Measurements from ENCODE around the gene CRK. TPM values are rescaled to one million over a fixed set of nuclear protein-coding genes. Genes with fewer than 3 reads are reported as not detected.
A peak's percentile ranks its signal among the peaks of the same experiment; 100 is the strongest.

The CRK gene
- total RNA-seq, 1 donor: 106 TPM

DNA sequence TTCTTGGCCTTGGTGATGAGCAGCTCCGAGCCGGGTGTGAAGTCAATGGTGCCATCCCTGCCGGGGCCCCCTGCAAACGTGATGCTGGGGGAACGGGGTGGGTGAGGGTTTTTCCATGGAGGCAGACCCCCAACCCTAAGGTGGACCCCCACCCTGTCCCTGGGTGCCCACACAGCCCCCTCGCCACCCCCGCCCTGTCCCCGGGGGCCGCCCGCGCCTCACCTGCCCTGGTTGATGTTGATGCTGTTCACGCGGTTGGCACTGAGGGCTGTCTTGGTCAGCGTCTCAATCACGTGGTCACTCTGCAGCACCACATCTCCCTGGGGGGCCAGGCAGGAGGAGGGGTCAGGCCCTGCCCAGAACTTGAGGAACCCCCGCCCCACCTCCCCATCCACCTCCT is 11.2 kb upstream of the CRK start:
- no peak overlapping the region for H3K4me3 ChIP-seq (ENCODE audit: low read depth, low read length)
- TF ChIP-seq, protein P1, sequence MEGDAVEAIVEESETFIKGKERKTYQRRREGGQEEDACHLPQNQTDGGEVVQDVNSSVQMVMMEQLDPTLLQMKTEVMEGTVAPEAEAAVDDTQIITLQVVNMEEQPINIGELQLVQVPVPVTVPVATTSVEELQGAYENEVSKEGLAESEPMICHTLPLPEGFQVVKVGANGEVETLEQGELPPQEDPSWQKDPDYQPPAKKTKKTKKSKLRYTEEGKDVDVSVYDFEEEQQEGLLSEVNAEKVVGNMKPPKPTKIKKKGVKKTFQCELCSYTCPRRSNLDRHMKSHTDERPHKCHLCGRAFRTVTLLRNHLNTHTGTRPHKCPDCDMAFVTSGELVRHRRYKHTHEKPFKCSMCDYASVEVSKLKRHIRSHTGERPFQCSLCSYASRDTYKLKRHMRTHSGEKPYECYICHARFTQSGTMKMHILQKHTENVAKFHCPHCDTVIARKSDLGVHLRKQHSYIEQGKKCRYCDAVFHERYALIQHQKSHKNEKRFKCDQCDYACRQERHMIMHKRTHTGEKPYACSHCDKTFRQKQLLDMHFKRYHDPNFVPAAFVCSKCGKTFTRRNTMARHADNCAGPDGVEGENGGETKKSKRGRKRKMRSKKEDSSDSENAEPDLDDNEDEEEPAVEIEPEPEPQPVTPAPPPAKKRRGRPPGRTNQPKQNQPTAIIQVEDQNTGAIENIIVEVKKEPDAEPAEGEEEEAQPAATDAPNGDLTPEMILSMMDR (IDR thresholded peaks at IDR 0.05; ENCODE audit: insufficient read depth, low read length): no peak
- DNase-seq (ENCODE audit: low read depth): no peak

GRCh38 chr17:1464186-1464585 is 8.2 kb upstream of the CRK start:
- DNase-seq (ENCODE audit: low read depth): no peak
- no peak overlapping the region for H3K4me3 ChIP-seq (ENCODE audit: low read depth, low read length)
- TF ChIP-seq, protein P1 (IDR thresholded peaks at IDR 0.05; ENCODE audit: insufficient read depth, low read length): no peak

- TF ChIP-seq, protein P1 (IDR thresholded peaks at IDR 0.05; ENCODE audit: insufficient read depth, low read length): no peak
- DNase-seq (ENCODE audit: low read depth): no peak
- H3K4me3 ChIP-seq (ENCODE audit: low read depth, low read length): no peak overlapping the region
Observed at GRCh38 chr17:1462164-1463112, 6.4 kb upstream of the CRK start.

DNA sequence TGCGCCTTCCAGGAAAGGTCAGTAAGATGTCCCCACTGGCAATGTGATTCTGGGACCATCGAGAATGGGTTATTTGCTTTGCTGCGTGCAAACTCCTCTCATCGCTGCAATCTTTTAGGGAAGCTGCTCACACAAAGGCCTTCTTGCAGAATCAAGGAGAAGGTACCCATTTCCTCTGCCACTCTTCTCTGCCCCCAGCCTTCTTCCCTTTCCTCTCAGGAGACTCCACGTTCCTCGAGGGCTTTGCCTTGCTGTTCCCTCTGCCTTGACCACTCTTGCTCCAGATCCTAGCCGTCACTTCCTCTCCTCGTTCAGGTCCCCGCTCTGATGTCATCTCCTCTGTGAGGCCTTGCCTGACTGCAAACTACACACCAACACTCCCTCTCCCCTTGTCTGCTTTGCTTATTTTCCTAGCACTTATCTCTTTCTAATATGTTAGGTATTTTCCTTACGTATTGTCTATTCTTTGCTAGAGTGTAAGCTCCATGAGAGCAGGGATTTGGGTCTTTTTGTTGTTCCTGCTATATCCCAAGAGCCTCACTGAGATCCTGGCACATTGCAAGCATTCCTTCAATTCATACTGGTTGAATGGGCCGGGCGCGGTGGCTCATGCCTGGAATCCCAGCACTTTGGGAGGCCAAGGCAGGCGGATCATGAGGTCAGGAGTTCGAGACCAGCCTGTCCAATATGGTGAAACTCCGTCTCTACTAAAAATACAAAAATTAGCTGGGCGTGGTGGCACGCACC is 5.3 kb upstream of the CRK start:
- no peak for DNase-seq (ENCODE audit: low read depth)
- H3K4me3 ChIP-seq (ENCODE audit: low read depth, low read length): no peak overlapping the region
- TF ChIP-seq, protein P1 (IDR thresholded peaks at IDR 0.05; ENCODE audit: insufficient read depth, low read length): no peak

GRCh38 chr17:1460233-1460632 is 4.2 kb upstream of the CRK start:
- DNase-seq (ENCODE audit: low read depth): peak; percentile 33
- H3K4me3 ChIP-seq (ENCODE audit: low read depth, low read length): no peak overlapping the region
- TF ChIP-seq, protein P1 (IDR thresholded peaks at IDR 0.05; ENCODE audit: insufficient read depth, low read length): no peak

DNA sequence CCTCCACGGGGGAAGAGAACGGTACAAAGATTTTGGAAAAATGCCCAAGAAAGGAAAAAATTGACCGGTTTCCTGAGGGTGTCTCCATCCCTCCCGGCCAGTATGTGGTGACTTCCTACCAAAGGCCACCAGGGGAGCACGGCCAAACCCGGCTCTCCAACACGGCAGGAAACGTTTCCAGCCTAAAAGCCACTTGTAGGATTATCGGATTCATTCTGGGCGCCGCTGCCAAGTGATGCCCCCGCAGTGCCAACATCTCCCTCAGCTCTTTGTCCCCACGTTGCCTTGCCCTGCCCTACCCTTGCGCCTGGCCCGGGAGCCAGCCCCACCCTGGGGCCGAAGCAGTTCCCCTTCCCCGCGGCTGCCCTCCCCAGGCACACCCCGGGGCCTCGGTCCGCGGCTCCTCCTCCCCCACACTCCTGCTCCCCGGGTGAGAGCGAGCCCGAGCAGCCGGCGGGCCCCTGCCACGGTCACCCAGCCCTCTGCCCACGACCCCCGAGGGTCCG is 688 bp downstream of the CRK start:
- DNase-seq (ENCODE audit: low read depth): peak; percentile 68
- peak overlapping the region; percentile 94 for H3K4me3 ChIP-seq (ENCODE audit: low read depth, low read length)
- TF ChIP-seq, protein P1 (IDR thresholded peaks at IDR 0.05; ENCODE audit: insufficient read depth, low read length): peak; percentile 79
